DMS153 treated with DMSO at 0.1 percent for 48 hours (cell line): ENCODE results near the gene GBP2.
A peak's percentile ranks its signal among the peaks of the same experiment; 100 is the strongest.
"Not testable (repeated sequence)": the region's sequence is repeated elsewhere in the genome, so short reads cannot be mapped to it uniquely, and the experiment has no call there.

ENCODE experiments used
- DNase-seq: peaks from one replicate; lab custom pipeline; 2025; ENCODE audit not compliant: unreplicated experiment; lab: John Stamatoyannopoulos, UW

GBP2 gene

DNA sequence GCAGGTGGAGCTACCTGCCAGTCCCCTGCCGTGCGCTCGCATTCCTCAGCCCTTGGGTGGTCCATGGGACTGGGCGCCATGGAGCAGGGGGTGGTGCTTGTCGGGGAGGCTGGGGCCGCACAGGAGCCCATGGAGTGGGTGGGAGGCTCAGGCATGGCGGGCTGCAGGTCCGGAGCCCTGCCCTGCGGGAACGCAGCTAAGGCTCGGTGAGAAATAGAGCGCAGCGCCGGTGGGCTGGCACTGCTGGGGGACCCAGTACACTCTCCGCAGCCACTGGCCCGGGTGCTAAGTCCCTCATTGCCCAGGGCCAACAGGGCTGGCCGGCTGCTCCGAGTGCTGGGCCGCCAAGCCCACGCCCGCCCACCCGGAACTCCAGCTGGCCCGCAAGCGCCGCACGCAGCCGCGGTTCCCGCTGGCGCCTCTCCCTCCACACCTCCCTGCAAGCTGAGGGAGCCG lies 2.1 kb upstream of the GBP2 start:
- not testable (repeated sequence) for DNase-seq

DNA sequence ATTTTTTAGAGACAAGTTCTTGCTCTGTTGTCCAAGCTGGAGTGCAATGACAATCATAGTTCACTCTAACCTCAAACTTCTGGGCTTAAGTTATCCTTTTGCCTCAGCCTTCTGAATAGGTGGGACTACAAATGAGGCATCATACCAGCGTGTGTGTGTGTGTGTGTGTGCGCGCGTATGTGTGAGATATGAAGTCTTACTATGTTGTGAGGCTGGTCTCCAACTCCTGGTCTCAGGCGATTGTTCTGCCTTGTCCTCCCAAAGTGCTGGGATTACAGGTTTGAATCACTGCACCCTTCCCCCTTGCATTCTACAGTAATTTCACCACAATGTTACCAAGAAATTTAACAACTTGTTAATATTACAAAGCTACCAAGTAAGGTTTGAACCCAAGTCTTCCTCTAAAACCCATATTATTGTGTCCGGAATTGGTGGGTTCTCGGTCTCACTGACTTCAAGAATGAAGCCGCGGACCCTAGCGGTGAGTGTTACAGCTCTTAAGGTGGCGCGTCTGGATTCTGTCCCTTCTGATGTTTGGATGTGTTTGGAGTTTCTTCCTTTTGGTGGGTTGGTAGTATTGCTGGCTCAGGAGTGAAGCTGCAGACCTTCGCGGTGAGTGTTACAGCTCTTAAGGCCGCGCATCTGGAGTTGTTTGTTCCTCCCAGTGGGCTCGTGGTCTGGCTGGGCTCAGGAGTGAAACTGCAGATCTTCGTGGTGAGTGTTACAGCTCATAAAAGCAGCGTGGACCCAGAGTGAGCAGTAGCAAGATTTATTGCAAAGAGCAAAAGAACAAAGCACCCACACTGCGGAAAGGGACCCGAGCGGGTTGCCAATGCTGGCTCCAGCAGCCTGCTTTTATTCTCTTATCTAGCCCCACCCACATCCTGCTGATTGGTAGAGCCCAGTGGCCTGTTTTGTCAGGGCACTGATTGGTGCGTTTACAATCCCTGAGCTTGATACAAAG lies 970 bp upstream of the GBP2 start:
- DNase-seq = not testable (repeated sequence)

DNA sequence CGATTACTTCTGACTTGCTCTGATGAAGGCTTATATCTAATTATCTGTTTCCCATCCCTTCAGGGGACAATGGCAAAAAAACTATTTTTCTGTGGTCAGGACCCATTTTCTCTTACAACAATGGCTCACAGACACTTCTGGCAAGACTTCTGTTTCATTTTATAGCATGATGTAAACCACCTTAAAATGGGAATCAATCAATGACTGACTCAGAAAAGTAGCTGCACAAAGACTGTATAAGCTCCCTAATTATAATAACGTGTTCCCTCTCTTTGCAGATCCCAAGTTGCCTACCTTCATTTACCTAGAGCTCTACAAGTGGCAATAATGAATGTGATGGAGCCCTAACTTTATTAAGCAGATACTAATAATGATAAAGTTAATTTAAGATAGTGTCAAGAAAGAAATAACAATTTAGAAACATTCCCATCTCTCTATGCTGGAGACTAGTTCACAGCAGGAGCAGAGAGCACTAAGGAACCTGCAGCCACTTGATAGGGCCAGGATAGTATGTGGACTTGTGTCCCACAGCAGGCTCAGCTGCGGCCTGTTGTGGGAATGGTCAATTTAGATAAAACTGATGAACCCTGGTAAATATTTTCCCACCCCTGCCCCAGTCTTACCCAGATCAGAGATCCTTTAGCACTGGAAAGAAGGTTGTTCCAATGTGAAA lies 538 bp downstream of the GBP2 start:
- DNase-seq = no peak

DNA sequence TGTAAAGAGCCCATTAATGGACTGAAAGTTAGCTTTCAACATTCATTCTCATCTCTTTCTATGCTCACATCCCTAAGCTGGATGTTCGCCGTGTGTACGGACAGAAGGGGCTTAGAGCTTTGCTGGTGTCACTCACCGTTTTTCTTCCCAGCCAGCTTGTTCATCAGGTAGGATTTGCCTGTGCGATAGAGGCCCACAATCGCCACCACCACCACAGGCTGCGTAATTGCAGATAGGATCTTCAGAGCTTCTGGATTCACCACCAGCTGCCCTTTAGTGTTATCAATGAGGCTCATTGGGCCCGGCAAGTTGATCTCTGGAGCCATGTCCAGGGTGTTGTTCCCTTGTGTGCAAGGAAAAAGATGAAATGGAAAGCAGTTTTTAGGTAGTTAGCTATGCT lies 4.3 kb downstream of the GBP2 start:
- no peak for DNase-seq

DNA sequence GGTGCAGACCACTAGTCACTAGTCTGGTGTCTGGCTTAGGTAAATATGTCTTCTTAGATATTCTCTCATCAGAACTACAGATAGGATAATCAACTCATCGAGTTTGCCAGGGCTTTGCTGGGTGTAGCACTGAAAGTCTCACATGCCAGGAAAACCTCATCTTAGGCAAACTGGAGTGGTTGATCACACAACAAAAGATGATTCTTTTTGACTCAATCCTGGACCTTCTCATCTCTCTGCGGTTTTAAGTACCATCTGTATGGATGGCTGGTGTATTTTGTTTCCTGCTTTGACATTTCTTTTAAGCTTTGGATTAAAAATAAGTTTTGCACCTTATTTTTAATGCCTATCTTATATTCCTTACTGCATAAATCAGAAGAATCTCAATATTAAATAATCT lies 11.3 kb downstream of the GBP2 start:
- DNase-seq = no peak

DNA sequence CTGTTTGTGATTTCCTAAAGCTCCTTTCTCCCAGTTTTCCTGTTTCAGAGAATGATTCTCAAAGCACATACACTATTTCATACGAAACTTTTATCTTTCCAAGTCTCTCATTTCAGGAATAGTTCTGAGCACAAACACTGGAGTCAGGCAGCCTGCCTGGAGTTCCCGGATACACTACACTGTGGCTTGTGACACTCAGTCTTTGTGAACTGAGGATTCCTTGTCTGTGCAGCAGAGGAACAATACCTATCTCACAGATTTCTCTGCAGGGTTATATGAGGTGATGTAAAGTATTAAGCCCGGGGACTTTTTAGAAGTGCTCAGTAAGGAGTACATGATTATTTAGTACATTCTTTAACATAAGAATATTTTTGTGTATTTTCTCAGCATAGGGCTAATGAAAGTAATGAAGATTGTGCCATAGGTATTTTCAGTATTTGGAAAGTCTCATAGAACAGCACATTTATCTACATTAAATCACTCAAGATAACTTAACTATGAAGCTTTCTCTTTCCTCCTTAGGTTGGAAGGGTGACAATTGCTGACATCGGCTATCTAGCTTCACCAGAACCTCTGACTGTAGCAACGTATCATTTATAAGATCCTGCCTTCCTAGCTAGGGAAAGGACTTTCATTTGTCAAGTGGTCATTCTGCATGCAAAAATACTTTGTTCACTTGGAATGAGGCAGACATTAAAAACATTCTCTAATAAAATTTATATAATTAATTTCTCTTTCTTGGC lies 12.9 kb downstream of the GBP2 start:
- no peak for DNase-seq

DNA sequence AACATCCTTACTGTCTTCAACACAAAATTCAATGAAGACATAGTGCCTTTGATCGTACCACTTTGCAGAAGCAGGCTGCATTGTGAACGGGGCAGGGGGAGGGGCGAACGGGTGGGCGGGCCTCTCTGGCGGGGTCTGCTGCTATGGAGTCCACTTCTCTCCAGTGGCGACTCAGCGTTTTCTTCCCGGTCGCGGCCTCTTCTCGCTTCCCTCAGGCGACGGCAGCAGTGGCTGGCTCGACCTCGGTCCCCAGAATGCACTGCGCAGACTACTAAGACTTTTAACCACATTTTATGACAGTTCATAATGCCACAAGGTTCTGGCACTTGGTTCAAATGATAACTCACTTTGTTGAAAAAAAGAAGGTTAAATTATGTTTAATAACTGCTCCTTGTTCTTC lies 21.2 kb downstream of the GBP2 start:
- DNase-seq = no peak

DNA sequence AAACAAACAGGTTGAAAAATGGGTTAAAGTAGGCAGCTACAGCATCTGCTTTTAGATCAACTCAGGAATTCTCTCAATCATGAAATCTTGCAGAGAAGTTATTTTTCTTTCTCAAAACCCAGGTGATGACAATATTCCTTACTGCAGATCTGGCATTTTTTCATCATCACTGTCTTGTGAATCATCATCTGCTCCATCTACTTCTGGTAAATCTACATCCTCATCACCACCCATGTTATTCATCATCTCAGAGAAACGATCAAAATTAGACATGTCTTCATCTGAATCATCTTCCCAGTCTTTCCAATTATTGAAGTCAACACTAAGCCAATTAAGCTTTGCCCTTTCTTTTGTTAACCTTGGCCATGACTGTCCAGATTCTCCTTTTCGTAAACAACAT lies 21.8 kb downstream of the GBP2 start:
- no peak for DNase-seq

DNA sequence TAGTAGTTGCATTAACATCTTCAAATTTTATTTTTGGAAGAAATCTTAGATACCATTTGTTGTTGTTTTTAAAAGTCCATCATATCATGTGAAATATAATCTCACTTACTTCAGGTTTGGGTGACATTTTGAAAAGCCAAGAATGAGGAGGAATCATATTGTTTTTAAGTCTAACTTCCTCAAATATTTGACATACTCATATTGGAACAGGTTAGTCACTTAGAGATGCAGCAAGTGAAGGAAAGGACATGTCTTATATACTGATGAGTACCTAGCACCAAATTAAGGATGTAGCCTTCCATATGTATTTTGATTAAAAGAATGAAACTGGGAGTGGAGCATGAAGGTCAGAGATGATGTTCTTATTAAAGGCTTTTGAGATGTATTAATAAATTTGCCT lies 23.9 kb downstream of the GBP2 start:
- no peak for DNase-seq

DNA sequence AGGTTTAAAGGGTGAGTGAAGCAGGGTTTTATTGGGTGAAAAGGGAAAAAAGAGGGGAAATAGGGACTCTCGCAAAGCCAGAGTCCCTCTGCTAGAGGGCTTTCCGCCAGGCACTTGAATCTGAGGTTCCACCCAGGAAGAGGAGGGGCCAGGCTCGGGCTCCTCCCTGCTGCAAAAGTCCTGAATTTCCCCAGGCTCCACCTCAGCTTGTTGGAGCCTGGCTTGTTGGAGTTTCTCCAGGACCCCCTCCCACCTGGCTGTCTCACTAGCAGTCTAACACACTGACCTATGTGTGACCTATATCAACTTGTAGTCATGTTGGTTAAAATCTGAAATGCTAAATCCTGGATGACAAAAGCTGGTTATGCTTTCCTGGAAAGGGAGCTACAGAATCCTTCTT lies 25.5 kb downstream of the GBP2 start:
- no peak for DNase-seq

DNA sequence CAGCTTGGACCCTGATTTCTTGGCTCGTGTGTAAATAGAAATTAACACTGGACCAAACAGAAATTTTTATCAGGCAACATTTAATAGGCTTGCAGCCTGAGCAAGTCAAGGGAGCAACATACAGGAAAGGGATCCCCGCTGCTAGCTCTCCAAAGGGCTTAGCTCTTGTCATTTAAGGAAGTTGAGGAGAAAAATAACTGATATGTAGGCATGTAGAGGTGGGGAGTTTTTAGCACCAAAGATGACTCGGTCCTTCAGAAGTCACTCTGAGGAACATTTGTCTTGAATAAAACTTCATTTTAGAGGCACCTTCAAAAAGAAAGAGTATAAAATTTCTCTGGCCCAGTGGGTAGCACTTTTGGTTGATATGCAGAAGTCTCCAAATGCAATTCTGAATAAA lies 27.1 kb downstream of the GBP2 start:
- no peak for DNase-seq

DNA sequence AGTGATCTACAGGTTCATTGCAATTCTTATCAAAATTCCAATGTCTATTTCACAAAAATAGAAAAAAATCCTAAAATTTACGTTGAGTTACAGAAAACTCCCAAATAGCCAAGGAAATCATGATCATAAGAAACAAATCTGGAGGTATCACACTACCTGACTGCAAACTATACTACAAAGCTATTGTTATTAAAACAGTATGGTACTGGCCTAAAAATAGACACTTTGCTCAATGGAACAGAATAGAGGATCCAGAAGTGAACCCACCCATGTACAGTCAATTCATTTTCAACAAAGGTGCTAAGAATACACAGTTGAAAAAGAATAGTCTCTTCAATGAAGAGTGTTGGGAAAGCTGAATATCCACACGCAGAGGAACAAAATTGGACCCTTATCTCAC lies 30.2 kb downstream of the GBP2 start:
- DNase-seq = no peak

DNA sequence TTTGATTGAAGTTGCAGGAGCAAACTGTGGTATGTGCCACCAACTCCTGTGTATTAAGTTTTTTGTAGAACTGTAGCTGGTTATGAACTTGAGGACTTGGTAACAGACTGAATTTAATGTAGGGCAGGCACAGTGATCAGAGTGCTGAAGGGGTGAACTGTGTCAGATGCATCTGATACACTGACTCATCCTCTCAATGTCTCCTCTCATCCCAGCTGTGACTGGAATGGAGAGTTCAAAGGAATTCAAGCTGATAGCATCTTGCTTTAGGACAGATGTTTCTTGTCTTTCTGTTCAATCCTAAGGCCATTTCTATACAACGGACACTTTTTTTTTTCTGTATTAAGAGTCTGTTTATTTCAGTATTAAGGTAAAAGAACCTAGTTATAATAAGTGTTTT lies 36.0 kb downstream of the GBP2 start:
- no peak for DNase-seq

DNA sequence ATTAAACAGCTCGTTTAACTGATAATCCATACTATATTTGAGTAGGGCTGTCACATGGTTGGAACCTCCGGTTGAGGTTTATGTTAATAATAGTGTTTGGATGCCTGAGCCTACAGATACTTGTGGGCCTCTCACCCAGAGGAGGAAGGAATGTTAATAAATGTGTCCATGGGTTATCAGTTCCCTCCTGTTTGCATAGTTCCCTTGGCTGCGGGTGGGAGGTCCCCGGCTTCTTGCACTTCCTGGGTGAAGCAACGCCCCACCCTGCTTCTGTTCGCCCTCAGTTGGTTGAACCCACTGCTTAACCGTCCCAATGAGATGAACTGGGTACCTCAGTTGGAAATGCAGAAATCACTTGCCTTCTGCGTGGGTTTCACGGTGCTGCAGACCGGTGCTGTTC lies 37.3 kb downstream of the GBP2 start:
- DNase-seq = no peak

DNA sequence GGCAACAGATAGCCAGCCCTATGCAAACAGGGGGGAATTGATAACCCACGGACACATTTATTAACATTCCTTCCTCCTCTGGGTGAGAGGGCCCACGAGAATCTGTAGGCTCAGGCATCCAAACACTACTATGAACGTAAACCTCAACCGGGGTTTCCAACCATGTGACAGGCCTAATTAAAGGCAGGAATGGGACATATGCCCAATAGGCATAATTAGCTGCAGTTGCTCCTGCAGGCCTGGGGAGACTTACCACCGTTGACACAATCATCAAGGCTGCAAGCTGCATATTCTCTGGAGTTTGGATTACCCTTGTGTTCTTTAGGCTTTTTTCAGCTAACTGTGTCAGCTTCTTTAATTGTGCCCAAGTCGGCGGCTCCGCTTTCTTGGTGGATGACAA lies 38.7 kb downstream of the GBP2 start:
- no peak for DNase-seq

DNA sequence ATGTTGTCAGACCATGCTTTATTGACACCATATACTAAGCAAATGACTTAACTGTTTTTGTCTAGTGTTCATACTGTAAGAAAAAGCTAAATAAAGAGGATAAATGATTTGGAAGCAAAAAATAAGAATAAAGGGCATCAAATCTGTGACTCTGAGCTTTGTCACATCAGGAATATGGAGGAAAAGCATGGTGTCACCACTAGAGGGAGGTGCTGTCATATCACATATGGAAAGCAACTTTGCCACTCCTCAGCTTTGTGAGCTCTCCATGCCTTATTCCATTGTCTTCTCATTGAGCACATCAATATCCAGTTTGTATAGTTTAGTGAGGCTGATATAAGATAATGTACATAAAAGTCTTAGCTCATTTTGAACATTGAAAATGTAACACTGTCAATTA lies 40.1 kb downstream of the GBP2 start:
- peak; percentile 9 for DNase-seq

DNA sequence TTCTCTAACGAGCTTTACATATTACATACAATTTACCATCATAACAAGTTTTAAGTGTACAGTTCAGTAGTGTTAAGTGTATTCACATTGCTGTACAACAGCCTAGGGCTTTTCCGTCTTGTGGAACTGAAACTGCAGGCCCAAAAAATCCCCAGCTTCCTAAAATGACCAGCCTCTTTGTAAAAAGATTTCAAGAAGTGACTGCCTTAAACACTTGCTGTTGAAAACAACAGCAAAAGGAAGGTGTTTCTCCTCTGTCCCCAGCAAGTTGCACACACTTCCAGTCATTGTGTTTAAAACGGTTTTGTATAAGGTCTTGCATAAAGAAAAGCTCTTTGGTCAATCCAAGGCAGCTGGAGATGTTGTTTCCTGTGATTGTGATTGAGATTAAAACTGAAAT lies 44.9 kb downstream of the GBP2 start:
- DNase-seq = no peak

DNA sequence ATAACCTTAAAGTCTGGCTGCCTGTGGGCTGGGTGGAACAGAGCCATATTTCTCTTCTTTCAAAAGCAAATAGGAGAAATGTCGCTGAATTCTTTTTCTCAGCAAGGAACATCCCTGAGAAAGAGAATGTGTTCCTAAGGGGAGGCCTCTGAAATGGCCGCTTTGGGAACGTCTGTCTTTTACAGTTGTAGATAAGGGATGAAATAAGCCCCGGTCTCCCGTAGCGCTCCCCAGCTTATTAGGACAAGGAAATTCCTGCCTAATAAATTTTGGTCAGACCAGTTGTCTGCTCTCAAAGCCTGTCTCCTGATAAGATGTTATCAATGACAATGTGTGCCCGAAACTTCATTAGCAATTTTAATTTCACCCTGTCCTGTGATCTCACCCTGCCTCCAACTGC lies 45.8 kb downstream of the GBP2 start:
- not testable (repeated sequence) for DNase-seq

DNA sequence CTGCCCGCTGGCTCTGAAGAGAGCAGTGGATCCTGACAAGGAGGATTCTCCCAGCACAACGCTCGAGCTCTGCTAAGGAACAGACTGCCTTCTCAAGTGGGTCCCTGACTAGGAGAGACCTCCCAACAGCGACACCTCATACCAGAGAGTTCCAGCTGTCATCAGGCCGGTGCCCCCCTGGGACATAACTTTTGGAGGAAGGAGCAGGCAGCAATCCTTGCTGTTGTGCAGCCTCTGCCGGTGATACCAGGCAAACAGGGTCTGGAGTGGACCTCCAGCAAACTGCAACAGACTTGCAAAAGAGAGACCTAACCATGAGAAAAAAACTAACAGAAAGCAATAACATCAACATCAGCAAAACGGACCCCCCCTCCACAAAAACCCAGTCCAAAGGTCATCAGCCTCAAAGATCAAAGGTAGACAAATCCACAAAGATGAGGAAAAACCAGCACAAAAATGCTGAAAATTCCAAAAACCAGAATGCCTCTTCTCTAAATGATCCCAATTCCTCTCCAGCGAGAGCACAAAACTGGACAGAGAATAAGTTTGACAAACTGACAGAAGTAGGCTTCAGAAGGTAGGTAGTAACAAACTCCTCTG lies 53.3 kb downstream of the GBP2 start:
- DNase-seq = not testable (repeated sequence)

DNA sequence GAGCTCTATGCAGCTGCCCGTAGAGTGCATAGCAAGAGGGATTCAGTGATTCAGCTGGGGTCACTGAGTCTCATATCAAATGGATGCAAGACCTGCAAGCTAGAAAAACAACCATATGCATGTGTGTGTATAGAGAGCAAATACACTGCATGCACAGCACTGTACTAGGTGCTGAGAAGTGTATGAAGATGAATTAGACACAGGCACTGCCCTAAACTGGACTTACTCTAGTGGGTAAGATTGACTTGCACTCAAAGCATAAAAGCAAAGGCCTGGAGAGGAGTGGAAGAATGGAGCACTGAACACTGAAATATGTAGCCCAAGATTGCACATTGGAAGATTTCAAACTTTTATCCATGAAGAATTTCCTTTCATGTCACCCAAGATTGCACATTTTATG lies 55.4 kb downstream of the GBP2 start:
- DNase-seq = no peak

DNA sequence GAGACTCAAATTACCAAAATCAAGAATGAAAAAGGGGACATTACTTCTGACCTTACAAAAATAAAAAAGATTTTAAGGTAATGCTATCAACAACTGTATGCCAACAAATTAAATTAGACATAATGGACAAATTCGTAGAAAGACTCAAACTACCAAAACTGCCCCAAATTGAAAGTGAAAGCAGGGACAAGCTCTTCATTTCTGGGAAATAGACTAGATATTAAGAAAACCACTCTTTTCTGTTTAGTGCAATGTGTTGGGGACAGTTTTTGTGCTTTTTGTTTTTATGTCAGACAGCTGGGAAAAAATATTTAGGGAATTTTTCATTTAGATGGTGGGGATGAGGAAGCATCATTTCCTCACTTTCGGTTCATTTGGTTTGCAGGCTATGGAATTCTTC lies 56.0 kb downstream of the GBP2 start:
- DNase-seq = no peak
